GM23338 (cell line): Measurements from ENCODE around the gene CMTM2. TPM values are rescaled to one million over a fixed set of nuclear protein-coding genes. Genes with fewer than 3 reads are reported as not detected.

Experiments used
- ATAC-seq: fragments of 200-7000 bp; cut with Tn5 transposase; 3 replicates; pipeline ENCODE4 v1.9.1; 2020
- DNase-seq: peaks from one replicate; pipeline ENCODE4 v3.0.0-alpha.2; 2015; ENCODE audit warnings: low spot score
- H2AFZ ChIP-seq: fragments of 200-600 bp; sonication (generic); 2 replicates; pipeline ENCODE4 v1.8.0; 2016; ENCODE audit warnings: antibody characterized with exemption, mild to moderate bottlenecking, moderate library complexity
- H3F3A ChIP-seq: fragments of 200-600 bp; sonication (generic); replicated peaks from 2 replicates; pipeline ENCODE4 v1.8.0; 2017; ENCODE audit warnings: antibody characterized with exemption, mixed run types, low read depth
- H3K27ac ChIP-seq: fragments of 200-600 bp; sonication (generic); 2 replicates; pipeline ENCODE4 v1.6.1; 2016; ENCODE audit warnings: low read depth
- H3K27me3 ChIP-seq: fragments of 200-600 bp; sonication (generic); 2 replicates; pipeline ENCODE4 v1.8.0; 2016; ENCODE audit warnings: mild to moderate bottlenecking, mixed run types, moderate library complexity; ENCODE audit not compliant: insufficient read depth
- H3K36me3 ChIP-seq: fragments of 200-600 bp; sonication (generic); 2 replicates; pipeline ENCODE4 v1.8.0; 2016; ENCODE audit warnings: mild to moderate bottlenecking; ENCODE audit not compliant: insufficient read depth
- H3K4me1 ChIP-seq: fragments of 200-600 bp; sonication (generic); 2 replicates; pipeline ENCODE4 v1.8.0; 2016; ENCODE audit warnings: mild to moderate bottlenecking, moderate library complexity; ENCODE audit not compliant: insufficient read depth
- H3K4me2 ChIP-seq: fragments of 200-600 bp; sonication (generic); 2 replicates; pipeline ENCODE4 v1.7.1; 2017; ENCODE audit warnings: mixed run types
- H3K4me3 ChIP-seq: fragments of 200-600 bp; sonication (generic); 2 replicates; pipeline ENCODE4 v1.6.1; 2016; ENCODE audit warnings: mixed run types
- H3K79me2 ChIP-seq: fragments of 200-600 bp; sonication (generic); replicated peaks from 2 replicates; pipeline ENCODE4 v1.8.0; 2017; ENCODE audit warnings: mild to moderate bottlenecking; ENCODE audit not compliant: insufficient read depth
- H3K9me2 ChIP-seq: fragments of 200-600 bp; sonication (generic); 2 replicates; pipeline ENCODE4 v1.8.0; 2017; ENCODE audit not compliant: insufficient read depth
- H4K20me1 ChIP-seq: fragments of 200-600 bp; sonication (generic); replicated peaks from 2 replicates; pipeline ENCODE4 v1.8.0; 2017; ENCODE audit warnings: mild to moderate bottlenecking; ENCODE audit not compliant: insufficient read depth
- H3K27ac Mint-ChIP-seq: 2 replicates; pipeline ENCODE4 v1.8.0; 2020; ENCODE audit warnings: inconsistent platforms, mild to moderate bottlenecking, moderate library complexity, mixed read lengths
- H3K27me3 Mint-ChIP-seq: 3 replicates; pipeline ENCODE4 v1.8.0; 2022; ENCODE audit warnings: low read depth, mild to moderate bottlenecking, moderate library complexity, mixed read lengths, inconsistent platforms; ENCODE audit not compliant: insufficient read depth, poor library complexity
- H3K36me3 Mint-ChIP-seq: 3 replicates; pipeline ENCODE4 v1.8.0; 2021; ENCODE audit warnings: low read depth, mild to moderate bottlenecking, inconsistent platforms, moderate library complexity, mixed read lengths
- H3K4me1 Mint-ChIP-seq: 3 replicates; pipeline ENCODE4 v1.8.0; 2020; ENCODE audit warnings: mild to moderate bottlenecking, inconsistent platforms, mixed read lengths
- H3K4me3 Mint-ChIP-seq: 3 replicates; pipeline ENCODE4 v1.8.0; 2021; ENCODE audit warnings: moderate library complexity, mild to moderate bottlenecking, inconsistent platforms, mixed read lengths
- H3K9me3 Mint-ChIP-seq: 3 replicates; pipeline ENCODE4 v1.8.0; 2020; ENCODE audit warnings: moderate library complexity, mild to moderate bottlenecking, inconsistent platforms, mixed read lengths
- EZH2 ChIP-seq: fragments of 200-600 bp; sonication (generic); IDR thresholded peaks from one replicate; pipeline ENCODE4 v1.8.0; 2017; ENCODE audit warnings: antibody characterized with exemption, mild to moderate bottlenecking, low read depth; ENCODE audit not compliant: unreplicated experiment
- ZNF331 ChIP-seq: fragments of 250-450 bp; sonication (Bioruptor Pico); IDR thresholded peaks from 2 replicates; pipeline ENCODE4 v1.5.0; 2020; ENCODE audit warnings: low read depth, mild to moderate bottlenecking, moderate library complexity
- polyA plus RNA-seq: library from polyadenylated mRNA; unstranded; fragments of >200 nt; fragmentation: Nextera tagmentation; extraction: Ambion mirVana; gene quantifications from 2 replicates; pipeline ENCODE4 v1.2.1, GENCODE V29; 2016
- total RNA-seq: library from RNA; depleted of rRNA; stranded (reverse); fragments of >200 nt; shearing (Covaris generic); gene quantifications from 2 replicates; pipeline ENCODE4 v1.2.3, GENCODE V29; 2014
- TF ChIP-seq, protein P1 (sequence below), 2 experiments: fragments of 200-600 bp in 1 of 2; sonication (generic) in 1 of 2; conservative IDR thresholded peaks; 2 replicates each; pipeline versions ENCODE4 v1.5.1 to v1.6.1; 2016 to 2017; ENCODE audit warnings: antibody characterized with exemption in 2 of 2, low read depth in 2 of 2, mild to moderate bottlenecking in 2 of 2, moderate library complexity in 1 of 2
- TF ChIP-seq, protein P2 (sequence below): fragments of 250-450 bp; sonication (Bioruptor Pico); IDR thresholded peaks from 2 replicates; pipeline ENCODE4 v1.5.0; 2020; ENCODE audit warnings: mild to moderate bottlenecking, moderate library complexity

The CMTM2 gene
- total and polyA plus RNA-seq, 2 experiments from 2014 or later = not detected

DNA sequence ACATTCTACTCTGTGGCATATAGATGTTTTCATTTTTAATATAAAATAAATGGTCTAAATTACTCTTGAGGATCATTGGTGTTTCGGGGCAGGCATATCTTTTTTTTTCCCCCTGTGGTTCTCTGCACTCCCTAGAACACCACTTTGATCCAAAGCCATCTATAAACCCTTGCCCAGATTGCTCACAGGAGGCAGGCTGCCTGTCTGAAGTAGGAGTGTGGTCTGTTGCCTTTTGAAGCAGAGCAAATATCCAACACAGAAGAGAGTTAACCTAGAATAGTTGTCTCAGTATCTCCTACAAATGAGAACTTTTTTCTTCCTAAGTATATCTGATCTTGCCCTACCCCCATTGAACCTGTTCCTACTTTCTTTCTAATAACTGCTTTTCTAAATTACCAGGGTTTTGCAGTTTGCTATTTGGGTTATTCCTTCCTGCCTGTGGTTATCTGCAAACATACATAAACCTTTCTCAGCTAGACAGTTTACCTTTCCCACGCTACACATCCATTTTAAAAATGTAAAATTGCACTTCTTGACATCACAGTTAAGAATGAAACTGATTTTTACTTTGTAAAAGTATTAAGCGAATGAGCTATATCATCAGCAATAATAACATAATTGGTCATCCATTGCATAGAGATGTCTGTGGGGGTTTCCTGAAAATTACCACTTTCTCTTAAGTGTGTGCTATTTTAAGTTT lies 17.7 kb upstream of the CMTM2 start (continued):
- TF ChIP-seq, protein P1, sequence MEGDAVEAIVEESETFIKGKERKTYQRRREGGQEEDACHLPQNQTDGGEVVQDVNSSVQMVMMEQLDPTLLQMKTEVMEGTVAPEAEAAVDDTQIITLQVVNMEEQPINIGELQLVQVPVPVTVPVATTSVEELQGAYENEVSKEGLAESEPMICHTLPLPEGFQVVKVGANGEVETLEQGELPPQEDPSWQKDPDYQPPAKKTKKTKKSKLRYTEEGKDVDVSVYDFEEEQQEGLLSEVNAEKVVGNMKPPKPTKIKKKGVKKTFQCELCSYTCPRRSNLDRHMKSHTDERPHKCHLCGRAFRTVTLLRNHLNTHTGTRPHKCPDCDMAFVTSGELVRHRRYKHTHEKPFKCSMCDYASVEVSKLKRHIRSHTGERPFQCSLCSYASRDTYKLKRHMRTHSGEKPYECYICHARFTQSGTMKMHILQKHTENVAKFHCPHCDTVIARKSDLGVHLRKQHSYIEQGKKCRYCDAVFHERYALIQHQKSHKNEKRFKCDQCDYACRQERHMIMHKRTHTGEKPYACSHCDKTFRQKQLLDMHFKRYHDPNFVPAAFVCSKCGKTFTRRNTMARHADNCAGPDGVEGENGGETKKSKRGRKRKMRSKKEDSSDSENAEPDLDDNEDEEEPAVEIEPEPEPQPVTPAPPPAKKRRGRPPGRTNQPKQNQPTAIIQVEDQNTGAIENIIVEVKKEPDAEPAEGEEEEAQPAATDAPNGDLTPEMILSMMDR (conservative IDR thresholded peaks at IDR 0.05; ENCODE audit: low read depth in 2 of 2) = no peak

DNA sequence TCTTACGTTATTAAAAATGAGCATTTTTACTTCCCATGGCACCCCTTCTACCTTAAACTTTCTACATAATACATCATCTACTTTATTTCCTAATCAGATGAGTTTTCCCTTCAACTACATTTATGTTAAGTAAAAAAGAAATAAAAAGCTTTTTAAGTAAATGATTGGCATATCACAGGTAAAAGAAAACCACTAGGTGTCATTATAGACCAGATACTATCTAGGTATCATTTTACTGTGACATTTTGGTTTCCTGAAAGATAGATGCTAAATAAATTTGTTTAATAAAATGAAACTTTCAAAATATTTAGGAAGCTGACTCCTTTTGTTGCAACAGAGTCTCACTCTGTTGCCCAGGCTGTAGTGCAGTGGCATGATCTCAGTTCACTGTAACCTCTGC lies 16.9 kb upstream of the CMTM2 start:
- ATAC-seq = no peak
- H3K4me1 Mint-ChIP-seq = no peaks in the 10 kb centered on the region

DNA sequence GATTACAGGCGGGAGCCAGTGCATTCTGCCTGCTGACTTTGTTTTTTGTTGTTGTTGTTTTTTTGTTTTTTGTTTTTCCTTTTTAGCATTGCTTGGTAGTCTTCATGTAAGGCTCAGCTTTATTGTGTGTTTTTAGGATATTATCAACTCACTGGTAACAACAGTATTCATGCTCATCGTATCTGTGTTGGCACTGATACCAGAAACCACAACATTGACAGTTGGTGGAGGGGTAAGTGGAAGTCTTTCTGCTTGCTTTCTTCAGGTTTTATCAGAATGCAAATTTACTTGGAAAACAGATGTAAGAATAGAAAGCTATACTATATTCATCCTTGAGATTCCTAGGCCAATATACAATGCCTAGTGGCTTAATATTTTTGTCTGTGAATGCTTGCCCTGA lies 16.3 kb upstream of the CMTM2 start:
- Mint-ChIP-seq H3K4me1 (no peaks in the 10 kb centered on the region), H3K27ac (no peak overlapping the region), H3K4me3 (no peak overlapping the region), H3K36me3 (peaks cover 4% of the 10 kb centered on the region; the same call in 2 of the 3 replicates), H3K9me3 (no peaks in the 10 kb centered on the region), H3K27me3 (no peaks in the 10 kb centered on the region)
- no peak for DNase-seq
- no peaks in the 10 kb centered on the region for H3F3A ChIP-seq
- H3K79me2 ChIP-seq = no peaks in the 10 kb centered on the region
- no peaks in the 10 kb centered on the region for H3K27me3 ChIP-seq
- no peak overlapping the region for H3K4me2 ChIP-seq
- H3K9me2 ChIP-seq = no peaks in the 10 kb centered on the region
- H2AFZ ChIP-seq = no peak overlapping the region
- H3K36me3 ChIP-seq = no peaks in the 10 kb centered on the region
- no peak overlapping the region for H3K4me3 ChIP-seq
- peaks cover 10% of the 10 kb centered on the region; the same call in 1 of the 2 replicates for H4K20me1 ChIP-seq
- no peak overlapping the region for H3K27ac ChIP-seq
- no peaks in the 10 kb centered on the region for H3K4me1 ChIP-seq
- TF ChIP-seq, protein P2, sequence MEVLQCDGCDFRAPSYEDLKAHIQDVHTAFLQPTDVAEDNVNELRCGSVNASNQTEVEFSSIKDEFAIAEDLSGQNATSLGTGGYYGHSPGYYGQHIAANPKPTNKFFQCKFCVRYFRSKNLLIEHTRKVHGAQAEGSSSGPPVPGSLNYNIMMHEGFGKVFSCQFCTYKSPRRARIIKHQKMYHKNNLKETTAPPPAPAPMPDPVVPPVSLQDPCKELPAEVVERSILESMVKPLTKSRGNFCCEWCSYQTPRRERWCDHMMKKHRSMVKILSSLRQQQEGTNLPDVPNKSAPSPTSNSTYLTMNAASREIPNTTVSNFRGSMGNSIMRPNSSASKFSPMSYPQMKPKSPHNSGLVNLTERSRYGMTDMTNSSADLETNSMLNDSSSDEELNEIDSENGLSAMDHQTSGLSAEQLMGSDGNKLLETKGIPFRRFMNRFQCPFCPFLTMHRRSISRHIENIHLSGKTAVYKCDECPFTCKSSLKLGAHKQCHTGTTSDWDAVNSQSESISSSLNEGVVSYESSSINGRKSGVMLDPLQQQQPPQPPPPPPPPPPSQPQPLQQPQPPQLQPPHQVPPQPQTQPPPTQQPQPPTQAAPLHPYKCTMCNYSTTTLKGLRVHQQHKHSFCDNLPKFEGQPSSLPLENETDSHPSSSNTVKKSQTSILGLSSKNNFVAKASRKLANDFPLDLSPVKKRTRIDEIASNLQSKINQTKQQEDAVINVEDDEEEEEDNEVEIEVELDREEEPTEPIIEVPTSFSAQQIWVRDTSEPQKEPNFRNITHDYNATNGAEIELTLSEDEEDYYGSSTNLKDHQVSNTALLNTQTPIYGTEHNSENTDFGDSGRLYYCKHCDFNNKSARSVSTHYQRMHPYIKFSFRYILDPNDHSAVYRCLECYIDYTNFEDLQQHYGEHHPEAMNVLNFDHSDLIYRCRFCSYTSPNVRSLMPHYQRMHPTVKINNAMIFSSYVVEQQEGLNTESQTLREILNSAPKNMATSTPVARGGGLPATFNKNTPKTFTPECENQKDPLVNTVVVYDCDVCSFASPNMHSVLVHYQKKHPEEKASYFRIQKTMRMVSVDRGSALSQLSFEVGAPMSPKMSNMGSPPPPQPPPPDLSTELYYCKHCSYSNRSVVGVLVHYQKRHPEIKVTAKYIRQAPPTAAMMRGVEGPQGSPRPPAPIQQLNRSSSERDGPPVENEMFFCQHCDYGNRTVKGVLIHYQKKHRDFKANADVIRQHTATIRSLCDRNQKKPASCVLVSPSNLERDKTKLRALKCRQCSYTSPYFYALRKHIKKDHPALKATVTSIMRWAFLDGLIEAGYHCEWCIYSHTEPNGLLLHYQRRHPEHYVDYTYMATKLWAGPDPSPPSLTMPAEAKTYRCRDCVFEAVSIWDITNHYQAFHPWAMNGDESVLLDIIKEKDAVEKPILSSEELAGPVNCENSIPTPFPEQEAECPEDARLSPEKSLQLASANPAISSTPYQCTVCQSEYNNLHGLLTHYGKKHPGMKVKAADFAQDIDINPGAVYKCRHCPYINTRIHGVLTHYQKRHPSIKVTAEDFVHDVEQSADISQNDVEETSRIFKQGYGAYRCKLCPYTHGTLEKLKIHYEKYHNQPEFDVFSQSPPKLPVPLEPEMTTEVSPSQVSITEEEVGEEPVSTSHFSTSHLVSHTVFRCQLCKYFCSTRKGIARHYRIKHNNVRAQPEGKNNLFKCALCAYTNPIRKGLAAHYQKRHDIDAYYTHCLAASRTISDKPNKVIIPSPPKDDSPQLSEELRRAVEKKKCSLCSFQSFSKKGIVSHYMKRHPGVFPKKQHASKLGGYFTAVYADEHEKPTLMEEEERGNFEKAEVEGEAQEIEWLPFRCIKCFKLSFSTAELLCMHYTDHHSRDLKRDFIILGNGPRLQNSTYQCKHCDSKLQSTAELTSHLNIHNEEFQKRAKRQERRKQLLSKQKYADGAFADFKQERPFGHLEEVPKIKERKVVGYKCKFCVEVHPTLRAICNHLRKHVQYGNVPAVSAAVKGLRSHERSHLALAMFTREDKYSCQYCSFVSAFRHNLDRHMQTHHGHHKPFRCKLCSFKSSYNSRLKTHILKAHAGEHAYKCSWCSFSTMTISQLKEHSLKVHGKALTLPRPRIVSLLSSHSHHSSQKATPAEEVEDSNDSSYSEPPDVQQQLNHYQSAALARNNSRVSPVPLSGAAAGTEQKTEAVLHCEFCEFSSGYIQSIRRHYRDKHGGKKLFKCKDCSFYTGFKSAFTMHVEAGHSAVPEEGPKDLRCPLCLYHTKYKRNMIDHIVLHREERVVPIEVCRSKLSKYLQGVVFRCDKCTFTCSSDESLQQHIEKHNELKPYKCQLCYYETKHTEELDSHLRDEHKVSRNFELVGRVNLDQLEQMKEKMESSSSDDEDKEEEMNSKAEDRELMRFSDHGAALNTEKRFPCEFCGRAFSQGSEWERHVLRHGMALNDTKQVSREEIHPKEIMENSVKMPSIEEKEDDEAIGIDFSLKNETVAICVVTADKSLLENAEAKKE (CRISPR knock-in tag) = no peak
- TF ChIP-seq EZH2 = no peak
- no peak for ATAC-seq

More for the DNA sequence above, 16.9 kb upstream of the CMTM2 start:
- H3F3A ChIP-seq = no peaks in the 10 kb centered on the region
- H4K20me1 ChIP-seq = peaks cover 10% of the 10 kb centered on the region; the same call in 1 of the 2 replicates
- DNase-seq = no peak
- Mint-ChIP-seq H3K27ac (no peak overlapping the region), H3K9me3 (no peaks in the 10 kb centered on the region), H3K36me3 (peaks cover 3% of the 10 kb centered on the region; the same call in 2 of the 3 replicates), H3K4me3 (no peak overlapping the region), H3K27me3 (no peaks in the 10 kb centered on the region)
- no peak overlapping the region for H3K4me2 ChIP-seq
- no peak overlapping the region for H3K27ac ChIP-seq
- H3K4me1 ChIP-seq = no peaks in the 10 kb centered on the region
- TF ChIP-seq, protein P1 (conservative IDR thresholded peaks at IDR 0.05; ENCODE audit: low read depth in 2 of 2) = peak in 1 of 2 experiments; percentile 16; a peak in 2 of 4 replicates
- no peak for TF ChIP-seq ZNF331
- no peaks in the 10 kb centered on the region for H3K27me3 ChIP-seq
- no peak overlapping the region for H2AFZ ChIP-seq
- H3K4me3 ChIP-seq = no peak overlapping the region
- no peaks in the 10 kb centered on the region for H3K79me2 ChIP-seq
- no peaks in the 10 kb centered on the region for H3K9me2 ChIP-seq
- no peaks in the 10 kb centered on the region for H3K36me3 ChIP-seq
